Muscle layer of duodenum (tissue), 2 donors: ENCODE data around the gene RXFP1.

Source experiments
- H3K27ac ChIP-seq: one replicate; pipeline ENCODE4 v1.7.0; 2013; ENCODE audit warnings: mild to moderate bottlenecking, low read length
- H3K27me3 ChIP-seq: one replicate; pipeline ENCODE4 v1.7.0; 2013; ENCODE audit warnings: low read depth, mild to moderate bottlenecking, control low read depth, low read length
- H3K36me3 ChIP-seq, 2 donors: one replicate each; pipeline ENCODE4 v1.7.0; 2013; ENCODE audit warnings: low read length in 2 of 2, control low read depth in 1 of 2, mild to moderate bottlenecking in 1 of 2; ENCODE audit not compliant: insufficient read depth in 2 of 2, control insufficient read depth in 1 of 2
- H3K4me1 ChIP-seq, 2 donors: one replicate each; pipeline ENCODE4 v1.7.0; 2013; ENCODE audit warnings: low read length in 2 of 2, mild to moderate bottlenecking in 2 of 2, control low read depth in 1 of 2, moderate library complexity in 1 of 2; ENCODE audit not compliant: insufficient read depth in 2 of 2, control insufficient read depth in 1 of 2
- H3K4me3 ChIP-seq, 2 donors: one replicate each; pipeline ENCODE4 v1.7.0; 2013; ENCODE audit warnings: low read length in 2 of 2, low read depth in 1 of 2, mild to moderate bottlenecking in 1 of 2
- H3K9me3 ChIP-seq, 2 donors: one replicate each; pipeline ENCODE4 v1.7.0; 2013; ENCODE audit warnings: low read length in 2 of 2, control low read depth in 1 of 2, mild to moderate bottlenecking in 1 of 2; ENCODE audit not compliant: control insufficient read depth in 1 of 2
- donor health status: healthy.

Gene RXFP1

GRCh38 chr4:158543191-158543590 lies 21.5 kb downstream of the RXFP1 start:
- no peak overlapping the region for H3K4me3 ChIP-seq
- H3K36me3 ChIP-seq = no peaks in the 10 kb centered on the region
- no peaks in the 10 kb centered on the region for H3K9me3 ChIP-seq
- no peak overlapping the region for H3K27ac ChIP-seq
- H3K4me1 ChIP-seq = no peaks in the 10 kb centered on the region
- H3K27me3 ChIP-seq = no peaks in the 10 kb centered on the region

- H3K9me3 ChIP-seq = no peaks in the 10 kb centered on the region
- H3K4me3 ChIP-seq = no peak overlapping the region
- no peak overlapping the region for H3K27ac ChIP-seq
- H3K36me3 ChIP-seq = no peaks in the 10 kb centered on the region
- H3K4me1 ChIP-seq = no peaks in the 10 kb centered on the region
- no peaks in the 10 kb centered on the region for H3K27me3 ChIP-seq
Measured at GRCh38 chr4:158544141-158544540, 22.5 kb downstream of the RXFP1 start.

DNA sequence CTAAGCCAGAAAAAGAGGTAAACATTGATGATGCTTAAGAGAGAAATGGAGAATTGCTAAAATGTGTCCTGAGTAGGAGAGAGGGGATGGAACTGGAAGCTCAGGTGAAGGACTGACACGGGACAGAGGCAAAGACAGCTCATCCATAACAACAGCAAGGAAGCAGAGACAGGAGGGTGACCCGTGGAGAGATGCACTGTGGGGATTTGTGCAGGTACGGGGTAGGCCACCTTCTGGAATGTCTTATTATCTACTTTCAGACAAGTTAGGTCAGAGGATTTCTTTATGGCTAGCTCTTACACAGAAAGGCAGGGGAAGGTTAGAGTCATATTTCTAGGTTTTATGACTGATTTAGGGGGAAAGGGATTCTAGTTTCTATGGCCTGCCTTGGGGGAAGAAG lies 31.7 kb downstream of the RXFP1 start:
- H3K27me3 ChIP-seq = no peaks in the 10 kb centered on the region
- no peaks in the 10 kb centered on the region for H3K36me3 ChIP-seq
- no peak overlapping the region for H3K4me3 ChIP-seq
- H3K9me3 ChIP-seq = no peaks in the 10 kb centered on the region
- H3K4me1 ChIP-seq = no peaks in the 10 kb centered on the region
- no peak overlapping the region for H3K27ac ChIP-seq

DNA sequence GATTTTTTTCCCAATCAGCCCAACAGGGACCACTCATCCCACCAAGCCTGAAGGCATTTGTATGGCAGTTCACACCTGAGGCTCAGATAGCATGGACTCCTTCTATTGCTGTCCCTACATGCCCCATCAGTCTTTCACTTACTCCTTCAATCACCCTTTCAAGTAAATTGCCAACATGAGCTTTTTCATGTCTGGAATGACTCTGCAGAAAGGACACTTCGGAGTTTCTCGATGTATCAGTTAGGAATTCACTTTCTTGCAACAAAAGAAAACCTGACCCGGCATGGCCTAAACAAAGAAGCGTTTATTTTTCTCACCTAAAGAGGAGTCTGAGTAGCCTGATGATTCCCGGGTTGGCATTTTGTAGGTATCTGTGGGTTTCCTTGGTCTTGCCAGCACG lies 38.6 kb downstream of the RXFP1 start:
- H3K27me3 ChIP-seq = no peaks in the 10 kb centered on the region

DNA sequence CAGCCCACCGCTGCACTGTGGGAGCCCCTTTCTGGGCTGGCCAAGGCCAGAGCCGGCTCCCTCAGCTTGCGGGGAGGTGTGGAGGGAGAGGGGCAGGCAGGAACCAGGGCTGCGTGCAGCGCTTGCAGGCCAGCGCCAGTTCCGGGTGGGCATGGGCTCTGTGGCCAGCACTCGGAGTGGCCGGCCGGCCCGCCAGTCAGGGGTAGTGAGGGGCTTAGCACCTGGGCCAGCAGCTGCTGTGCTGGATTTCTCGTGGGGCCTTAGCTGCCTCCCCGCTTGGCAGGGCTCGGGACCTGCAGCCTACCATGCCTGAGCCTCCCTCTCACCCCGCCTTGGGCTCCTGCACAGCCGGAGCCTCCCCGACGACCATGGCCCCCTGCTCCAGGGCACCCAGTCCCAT lies 45.2 kb downstream of the RXFP1 start:
- Histone ChIP-seq H3K9me3 (no peaks in the 10 kb centered on the region), H3K4me3 (no peak overlapping the region), H3K36me3 (no peaks in the 10 kb centered on the region), H3K27ac (no peak overlapping the region), H3K27me3 (no peaks in the 10 kb centered on the region), H3K4me1 (no peaks in the 10 kb centered on the region)

More for the DNA sequence above, 38.6 kb downstream of the RXFP1 start:
- no peaks in the 10 kb centered on the region for H3K9me3 ChIP-seq
- H3K36me3 ChIP-seq = no peaks in the 10 kb centered on the region
- H3K27ac ChIP-seq = no peak overlapping the region
- H3K4me1 ChIP-seq = no peaks in the 10 kb centered on the region
- no peak overlapping the region for H3K4me3 ChIP-seq

DNA sequence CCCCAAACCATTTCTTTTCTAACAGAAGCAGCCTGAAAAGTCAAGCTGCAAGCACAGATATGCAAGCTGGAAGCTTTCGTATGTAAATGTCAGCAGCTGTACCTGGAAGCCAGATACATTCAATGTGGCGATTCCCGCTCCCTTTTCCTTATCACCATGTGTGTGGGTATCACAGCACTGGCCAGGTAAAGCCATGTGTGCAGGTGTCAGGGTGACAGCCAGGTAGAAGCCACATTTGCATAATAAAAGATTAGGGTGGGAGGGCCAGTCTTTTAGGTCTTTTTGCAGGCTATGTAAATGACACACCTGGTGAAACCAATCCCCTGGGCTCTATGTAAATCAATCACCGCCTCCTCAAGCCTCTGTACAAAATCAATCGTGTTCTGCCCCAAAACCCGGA lies 50.1 kb downstream of the RXFP1 start:
- H3K4me3 ChIP-seq = no peak overlapping the region
- no peaks in the 10 kb centered on the region for H3K27me3 ChIP-seq
- no peaks in the 10 kb centered on the region for H3K4me1 ChIP-seq
- H3K27ac ChIP-seq = no peak overlapping the region
- H3K36me3 ChIP-seq = no peaks in the 10 kb centered on the region
- H3K9me3 ChIP-seq = no peaks in the 10 kb centered on the region

- no peak overlapping the region for H3K4me3 ChIP-seq
- no peaks in the 10 kb centered on the region for H3K36me3 ChIP-seq
- no peaks in the 10 kb centered on the region for H3K27me3 ChIP-seq
- no peak overlapping the region for H3K27ac ChIP-seq
- H3K4me1 ChIP-seq = no peaks in the 10 kb centered on the region
- H3K9me3 ChIP-seq = no peaks in the 10 kb centered on the region
Measured at GRCh38 chr4:158572608-158573007, 50.9 kb downstream of the RXFP1 start.

GRCh38 chr4:158578476-158578875 lies 56.8 kb downstream of the RXFP1 start:
- Histone ChIP-seq H3K27ac (no peak overlapping the region), H3K4me3 (no peak overlapping the region), H3K4me1 (no peaks in the 10 kb centered on the region), H3K9me3 (no peaks in the 10 kb centered on the region), H3K36me3 (no peaks in the 10 kb centered on the region), H3K27me3 (no peaks in the 10 kb centered on the region)

- no peaks in the 10 kb centered on the region for H3K4me1 ChIP-seq
Measured at GRCh38 chr4:158580064-158580463, 58.4 kb downstream of the RXFP1 start.

GRCh38 chr4:158581161-158581560 lies 59.5 kb downstream of the RXFP1 start:
- no peaks in the 10 kb centered on the region for H3K36me3 ChIP-seq
- no peaks in the 10 kb centered on the region for H3K4me1 ChIP-seq
- H3K27me3 ChIP-seq = no peaks in the 10 kb centered on the region
- H3K9me3 ChIP-seq = no peaks in the 10 kb centered on the region
- no peak overlapping the region for H3K4me3 ChIP-seq
- H3K27ac ChIP-seq = no peak overlapping the region

More at GRCh38 chr4:158580064-158580463, 58.4 kb downstream of the RXFP1 start:
- Histone ChIP-seq H3K4me3 (no peak overlapping the region), H3K36me3 (no peaks in the 10 kb centered on the region), H3K27me3 (no peaks in the 10 kb centered on the region), H3K27ac (no peak overlapping the region), H3K9me3 (no peaks in the 10 kb centered on the region)

DNA sequence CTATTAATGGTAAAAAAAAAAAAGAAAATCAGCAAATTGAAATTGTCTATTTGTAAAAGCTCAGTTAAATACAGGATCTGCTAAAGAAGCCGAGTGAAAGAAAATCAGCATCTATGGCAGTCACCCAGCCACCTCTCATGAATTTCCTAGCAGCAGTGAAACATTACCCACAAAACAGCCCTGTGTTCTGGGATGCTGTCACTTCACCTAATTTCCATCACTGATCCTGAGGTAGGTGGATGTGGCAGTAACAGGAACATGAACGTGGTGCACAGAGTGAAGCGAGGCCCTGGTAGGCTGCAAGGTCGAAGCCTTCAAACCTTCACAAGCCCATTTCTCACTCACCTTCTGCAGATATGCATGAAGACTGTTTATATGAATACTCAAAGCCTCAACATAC lies 65.2 kb downstream of the RXFP1 start:
- Histone ChIP-seq H3K4me1 (no peaks in the 10 kb centered on the region), H3K36me3 (no peaks in the 10 kb centered on the region)

DNA sequence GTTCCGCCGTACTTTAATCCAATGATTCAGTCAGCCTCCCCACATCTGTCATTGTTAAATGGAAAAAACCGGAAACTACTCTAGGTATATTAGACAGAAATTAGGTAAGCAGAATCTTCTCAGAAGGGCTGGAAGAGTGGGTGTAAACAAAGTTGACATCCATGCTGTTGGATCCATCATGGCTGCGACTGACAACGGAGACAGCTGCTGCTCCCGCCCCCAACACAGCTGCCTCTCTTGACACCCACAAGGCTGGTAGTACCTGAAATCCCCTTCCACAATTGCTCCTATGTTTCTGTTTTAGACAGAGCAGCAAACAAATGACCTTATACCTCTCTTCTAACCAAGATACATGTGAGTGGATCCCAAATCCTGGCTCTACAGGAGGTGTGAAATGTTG lies 66.6 kb downstream of the RXFP1 start:
- no peaks in the 10 kb centered on the region for H3K4me1 ChIP-seq
- H3K4me3 ChIP-seq = no peak overlapping the region
- no peak overlapping the region for H3K27ac ChIP-seq
- H3K36me3 ChIP-seq = no peaks in the 10 kb centered on the region
- no peaks in the 10 kb centered on the region for H3K9me3 ChIP-seq
- no peaks in the 10 kb centered on the region for H3K27me3 ChIP-seq

More for the DNA sequence above, 65.2 kb downstream of the RXFP1 start:
- H3K9me3 ChIP-seq = no peaks in the 10 kb centered on the region
- no peak overlapping the region for H3K4me3 ChIP-seq
- no peaks in the 10 kb centered on the region for H3K27me3 ChIP-seq
- no peak overlapping the region for H3K27ac ChIP-seq
